ENCODE data around the gene RTN4.

RTN4 gene

DNA sequence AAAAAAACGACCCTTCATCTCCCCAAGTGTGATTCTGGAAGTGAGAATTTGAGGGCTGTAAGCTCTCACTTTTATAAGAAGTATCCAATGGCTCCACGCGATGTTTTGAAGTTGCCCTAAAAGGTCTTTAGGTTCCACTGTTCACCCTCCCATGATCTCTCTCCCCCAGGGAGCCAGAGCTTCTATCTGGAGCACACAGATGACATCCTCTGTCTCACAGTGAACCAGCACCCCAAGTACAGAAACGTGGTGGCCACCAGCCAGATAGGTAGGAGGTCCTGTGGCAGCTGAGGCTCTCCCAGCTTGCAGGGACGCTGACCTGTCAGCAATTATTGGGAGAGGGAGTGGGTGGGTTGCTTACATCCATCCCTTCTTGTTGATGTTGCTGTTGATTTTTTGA, 97.8 kb downstream of the RTN4 start:
- DNase-seq (ENCODE audit: low read depth in 2 of 2), result no peak

DNA sequence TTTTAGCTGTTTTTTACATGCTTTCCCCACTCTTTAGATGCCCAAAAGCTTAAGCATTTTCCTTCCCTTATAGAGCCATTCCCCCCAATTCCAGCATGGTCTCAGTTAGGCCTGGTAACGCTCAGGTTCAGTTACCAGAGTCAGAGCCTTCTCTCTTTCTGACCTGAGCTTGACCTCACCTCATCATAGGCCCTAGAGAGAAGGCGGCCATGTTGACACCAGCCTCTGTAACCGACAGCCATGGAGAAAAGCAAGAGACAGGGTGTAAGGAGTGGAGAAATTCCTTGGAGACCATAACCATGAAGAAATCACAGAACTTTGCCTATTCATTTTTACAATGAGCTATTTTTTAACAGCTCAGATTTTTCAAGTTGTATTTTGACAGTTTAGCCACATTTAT, 99.4 kb downstream of the RTN4 start:
- DNase-seq (ENCODE audit: low read depth in 2 of 2), result no peak

DNA sequence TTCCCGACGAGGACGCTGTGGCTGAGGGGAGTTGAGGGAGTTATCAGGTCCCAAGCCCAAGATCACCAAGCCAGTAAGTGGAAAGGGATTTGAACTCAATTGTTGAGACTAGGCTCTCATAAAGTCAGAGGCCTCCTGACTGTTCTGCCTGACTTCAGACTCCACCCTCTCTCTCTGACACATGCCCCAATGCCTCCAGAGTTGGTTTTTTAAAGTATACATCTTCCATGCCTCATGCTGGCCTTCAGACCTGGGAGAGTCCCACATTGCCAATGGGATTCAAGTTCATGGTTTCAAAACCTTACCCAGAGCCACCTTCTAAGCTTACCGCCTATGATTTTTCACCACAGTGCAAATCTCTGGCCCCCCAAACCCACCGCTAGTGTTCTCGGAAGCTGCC, 100.8 kb downstream of the RTN4 start:
- no peak for DNase-seq (ENCODE audit: low read depth in 2 of 2)

DNA sequence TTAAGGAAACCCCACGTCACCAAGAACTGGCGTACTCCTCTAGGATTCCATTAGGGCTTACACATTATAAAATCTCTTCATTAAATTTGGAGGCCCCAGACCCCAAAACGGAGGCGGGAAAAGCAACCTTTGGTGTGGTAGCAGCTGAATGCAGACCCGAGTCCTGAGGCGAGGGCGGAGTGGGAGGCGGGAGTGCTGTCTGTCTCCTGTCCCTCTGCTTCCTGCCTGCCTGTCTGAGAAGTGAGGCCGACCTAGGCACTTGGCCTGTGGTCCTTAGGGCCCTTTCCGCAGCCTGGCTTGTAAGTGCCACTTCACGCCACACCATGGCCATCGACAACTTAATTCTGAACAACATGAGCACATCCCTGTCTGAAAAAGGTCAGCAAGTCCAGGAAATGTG, 102.1 kb downstream of the RTN4 start:
- DNase-seq (ENCODE audit: low read depth in 2 of 2), result no peak

DNA sequence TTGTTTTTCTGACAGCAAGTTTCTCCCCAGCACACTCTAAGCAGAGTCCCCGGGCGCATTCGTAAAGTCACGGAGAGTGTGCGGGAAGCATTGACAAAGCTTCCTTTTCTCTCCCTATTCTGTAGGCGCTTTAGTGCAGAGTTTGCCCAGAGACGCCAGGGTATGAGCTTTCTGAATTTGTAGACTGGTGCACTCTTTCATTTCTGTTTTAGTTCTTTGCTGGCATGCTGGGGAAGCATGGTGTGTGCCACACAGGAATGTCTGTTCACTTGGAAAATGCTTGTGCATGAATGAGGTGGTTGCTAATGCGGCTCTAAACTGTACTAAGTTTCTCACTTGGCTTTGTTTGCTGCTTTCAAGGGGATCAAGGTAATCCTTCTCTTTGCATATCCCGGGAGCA, 102.6 kb downstream of the RTN4 start:
- no peak for DNase-seq (ENCODE audit: low read depth in 2 of 2)

DNA sequence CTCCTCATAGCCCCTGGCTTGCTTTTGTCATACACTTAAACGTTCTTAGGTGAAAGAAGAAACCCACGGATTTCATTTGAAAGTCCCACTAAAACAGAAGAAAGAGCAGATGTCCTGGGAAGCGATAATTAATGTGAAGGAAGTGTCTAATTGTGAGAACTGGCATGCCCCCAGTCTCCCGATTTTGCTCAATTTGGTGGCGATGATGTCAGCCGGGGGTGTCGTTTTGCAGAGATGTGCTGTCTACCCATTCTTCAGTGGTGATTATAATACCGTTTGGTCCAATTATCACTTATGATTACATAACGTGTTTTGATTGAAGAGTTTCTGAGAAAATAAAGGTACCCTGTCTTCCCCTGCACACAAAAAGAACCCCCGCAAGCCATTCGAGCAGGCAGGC, 103.1 kb downstream of the RTN4 start:
- DNase-seq (ENCODE audit: low read depth in 2 of 2), result no peak

DNA sequence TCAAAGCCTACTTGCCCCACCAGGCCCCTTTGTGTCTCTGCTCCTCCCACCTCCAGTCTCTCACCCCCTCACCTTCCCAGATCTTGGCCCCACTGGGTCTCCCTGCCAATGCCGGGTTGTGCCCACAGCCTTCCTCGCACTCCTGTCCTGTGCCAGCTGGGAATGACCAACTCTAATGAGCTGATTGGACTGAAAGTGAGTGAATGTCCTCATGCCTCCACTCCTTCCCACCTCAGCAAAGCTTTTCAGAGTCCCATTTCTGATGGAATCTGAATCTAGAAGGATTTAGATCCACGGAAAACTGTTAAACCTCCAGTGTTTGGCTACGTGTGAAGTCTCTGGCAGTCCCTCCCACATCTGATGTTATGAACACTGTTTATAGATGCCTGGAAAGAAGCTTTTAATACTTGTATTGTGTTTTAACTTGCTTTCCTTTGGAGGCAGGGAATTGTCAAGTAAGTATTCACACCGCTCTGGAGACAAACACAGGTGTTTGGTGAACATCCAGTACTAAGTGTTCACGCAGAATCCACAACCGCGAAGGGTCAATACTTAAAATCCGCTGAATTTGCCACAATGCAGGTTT, 103.9 kb downstream of the RTN4 start:
- no peak for DNase-seq (ENCODE audit: low read depth in 2 of 2)

DNA sequence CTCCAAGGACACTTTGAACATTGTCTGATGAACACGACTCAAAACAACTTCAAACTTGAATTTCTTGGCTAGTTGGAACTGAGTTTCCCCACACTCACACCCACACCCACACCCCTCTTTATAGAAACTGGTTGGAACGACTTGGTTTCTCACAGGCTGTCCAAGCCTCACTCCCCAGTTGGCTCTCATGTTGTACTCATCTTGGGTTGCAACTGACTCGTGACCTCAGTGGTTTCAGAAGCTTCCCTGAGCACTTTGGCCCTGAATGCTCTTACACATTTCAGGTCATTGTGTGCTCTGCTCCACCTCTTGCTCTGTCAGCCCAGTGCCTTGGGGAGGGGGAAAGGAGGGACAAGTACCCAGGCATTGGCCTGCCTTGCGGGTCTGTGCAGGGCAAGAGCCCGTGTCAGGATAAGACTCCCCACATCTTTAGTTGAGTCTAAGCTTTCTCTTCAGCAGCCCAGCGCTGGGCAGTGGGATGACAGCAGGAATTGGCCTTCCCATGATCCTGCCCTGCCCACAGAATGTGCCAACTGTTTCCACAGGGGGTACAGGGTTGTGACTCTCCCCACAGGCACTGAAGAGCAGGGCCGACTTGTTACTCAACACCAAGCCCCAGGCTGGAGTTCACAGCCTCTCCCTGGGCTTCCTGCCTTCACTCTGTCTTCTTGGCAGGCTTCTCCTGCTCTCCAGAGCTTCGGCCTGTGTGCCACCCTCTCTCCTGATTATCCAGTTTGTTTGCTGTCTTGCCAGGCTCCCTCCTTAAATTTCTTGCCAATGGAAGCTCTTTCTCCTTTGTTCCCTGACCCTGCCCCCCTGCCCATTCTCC, 104.6 kb downstream of the RTN4 start:
- DNase-seq (ENCODE audit: low read depth in 2 of 2), result peak in 1 of 2 donors; percentile 16

DNA sequence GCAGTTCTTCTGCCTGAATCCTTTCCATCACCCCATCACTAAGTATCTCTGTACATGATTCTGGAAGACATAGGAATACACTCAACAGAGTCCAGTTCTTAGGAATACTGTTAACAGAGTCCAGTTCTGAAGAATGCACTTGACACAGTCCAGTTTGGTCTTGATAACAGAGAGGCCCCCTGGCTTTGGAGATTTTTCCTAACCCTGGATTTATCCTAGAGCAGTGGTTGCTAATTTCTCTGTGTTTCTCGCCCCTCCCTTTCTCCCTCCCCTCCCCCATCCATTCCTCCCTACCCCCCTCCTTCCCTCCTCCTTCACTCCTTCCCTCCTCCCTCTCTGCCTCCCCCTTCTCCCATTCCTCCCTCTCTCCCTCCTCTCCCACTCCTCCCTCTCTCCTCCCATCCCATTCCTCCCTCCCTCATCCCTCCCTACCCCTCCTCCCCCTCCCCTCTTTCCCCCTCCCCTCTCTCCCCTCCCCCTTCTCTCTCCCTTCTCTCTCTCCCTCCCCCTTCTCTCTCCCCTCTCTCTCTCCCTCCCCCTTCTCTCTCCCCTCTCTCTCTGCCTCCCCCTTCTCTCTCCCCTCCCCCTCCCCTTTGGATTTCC, 105.4 kb downstream of the RTN4 start:
- no peak for DNase-seq (ENCODE audit: low read depth in 2 of 2)

DNA sequence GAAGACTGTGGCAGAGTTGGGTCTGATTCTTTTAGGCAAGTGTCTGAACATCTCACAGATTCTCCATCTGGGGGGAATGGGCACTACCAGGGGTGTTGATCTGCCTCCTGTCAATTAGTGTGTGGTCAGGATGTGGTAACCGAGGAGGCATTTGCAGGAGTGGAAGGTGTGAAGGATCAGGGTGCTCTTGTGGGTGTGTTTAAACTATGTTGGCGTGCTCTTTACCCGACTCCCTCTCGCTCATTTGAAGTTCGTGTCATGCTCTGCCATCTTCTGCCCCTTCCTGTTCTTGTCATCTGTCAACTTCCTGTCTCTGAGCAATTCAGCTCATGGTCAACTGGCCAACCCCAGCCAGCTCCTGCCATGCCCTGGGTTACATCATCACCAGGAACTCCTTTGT, 107.9 kb downstream of the RTN4 start:
- DNase-seq (ENCODE audit: low read depth in 2 of 2), result no peak

DNA sequence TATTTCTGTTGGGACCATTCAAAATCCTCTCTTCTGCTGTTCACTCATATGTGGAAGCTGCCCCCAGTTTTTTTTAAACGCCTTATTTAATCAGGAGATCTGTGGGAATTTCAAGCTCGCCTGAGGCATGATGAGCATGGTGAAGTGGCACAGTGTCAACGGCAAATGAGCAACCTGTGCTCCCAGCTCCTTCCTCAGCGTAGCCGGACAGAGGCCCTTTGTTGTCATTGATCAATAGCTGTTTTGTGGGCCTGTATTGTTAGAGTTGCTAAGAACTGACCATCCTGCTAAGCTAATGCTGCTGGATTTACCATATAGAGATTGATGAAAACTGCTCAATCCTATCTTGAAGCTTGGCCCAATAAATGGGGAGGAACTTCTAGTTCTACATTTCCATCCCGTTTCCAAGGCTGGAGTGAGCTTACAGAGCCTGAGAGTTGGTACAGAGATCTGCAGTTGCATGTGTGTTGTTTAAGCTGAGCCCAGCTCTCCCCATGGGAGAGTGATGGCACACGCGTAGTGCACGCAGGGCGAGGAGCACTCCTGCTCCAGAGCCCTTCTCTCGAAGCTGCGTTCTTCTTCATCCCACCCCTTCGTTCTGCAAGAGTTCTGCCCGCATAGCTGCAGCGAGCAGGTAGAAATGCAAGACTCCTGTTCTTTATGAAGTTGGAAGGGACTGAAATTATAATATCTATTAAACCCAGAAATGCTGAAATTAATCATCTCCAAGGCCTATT, 108.8 kb downstream of the RTN4 start:
- no peak for DNase-seq (ENCODE audit: low read depth in 2 of 2)

DNA sequence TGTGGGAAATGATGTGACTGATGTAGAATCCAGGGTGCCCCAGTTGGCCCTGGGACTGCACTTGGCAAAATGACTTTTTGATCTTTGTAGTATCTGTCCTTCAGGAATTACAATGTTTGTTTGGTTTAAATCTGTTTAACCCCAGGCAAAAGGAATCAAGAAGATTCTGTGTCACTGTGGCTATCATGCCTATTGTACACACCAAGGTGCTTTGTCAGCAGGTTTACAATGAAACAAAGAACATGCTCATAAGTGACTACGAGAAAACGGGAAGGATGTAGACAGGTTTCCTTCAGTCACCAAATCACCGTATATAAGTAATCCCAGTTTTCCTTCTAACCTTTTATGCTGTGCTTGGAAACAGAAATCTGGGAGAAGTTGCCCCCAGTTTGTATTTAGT, 109.5 kb downstream of the RTN4 start:
- DNase-seq (ENCODE audit: low read depth in 2 of 2), result no peak

DNA sequence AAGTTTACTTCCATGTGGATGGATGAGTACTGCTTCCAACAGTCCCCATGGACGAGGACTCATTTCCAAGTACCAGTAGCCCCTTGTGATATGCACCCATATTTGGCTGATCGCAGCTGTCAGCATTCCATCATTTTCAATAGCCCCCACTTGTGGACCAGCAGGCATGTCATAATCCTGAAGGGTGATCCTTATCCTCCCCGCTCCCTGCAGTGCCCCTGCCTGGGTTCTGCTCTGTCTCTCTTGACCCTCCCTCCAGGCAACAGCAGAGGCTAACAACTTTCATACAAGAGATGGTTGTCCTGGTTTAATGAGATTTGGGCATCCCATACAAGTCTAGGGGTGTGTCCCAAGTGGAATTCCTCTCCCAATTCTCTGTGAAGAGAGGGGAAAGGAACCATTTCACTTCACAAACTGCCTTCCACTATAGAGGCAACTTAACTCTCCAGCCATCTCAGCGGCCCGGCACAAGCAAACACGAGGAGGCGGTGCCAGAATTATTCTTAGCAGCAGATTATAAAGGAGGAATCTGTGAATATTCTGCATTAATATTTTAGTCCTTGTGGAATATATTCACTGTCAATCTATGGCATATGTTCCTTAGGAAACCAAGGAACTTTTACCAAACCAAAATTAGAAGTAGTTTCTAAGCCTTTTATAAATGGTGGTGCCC, 110.7 kb downstream of the RTN4 start:
- no peak for DNase-seq (ENCODE audit: low read depth in 2 of 2)

DNA sequence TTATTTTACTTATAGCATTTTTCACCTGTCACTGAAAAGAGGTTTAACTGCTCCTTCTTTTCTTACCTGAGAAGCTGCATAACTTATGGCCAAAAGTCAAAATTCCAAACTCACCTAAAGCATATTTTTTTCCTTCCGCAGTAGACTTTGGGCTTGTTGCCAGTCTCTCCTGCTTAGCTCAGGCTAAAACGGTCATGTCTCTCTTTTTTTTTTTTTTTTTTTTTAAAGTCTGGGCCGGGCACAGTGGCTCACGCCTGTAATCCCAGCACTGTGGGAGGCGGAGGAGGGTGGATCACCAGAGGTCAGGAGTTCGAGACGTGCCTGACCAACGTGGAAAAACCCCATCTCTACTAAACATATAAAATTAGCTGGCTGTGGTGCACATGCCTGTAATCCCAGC, 113.5 kb downstream of the RTN4 start:
- no peak for DNase-seq (ENCODE audit: low read depth in 2 of 2)

DNA sequence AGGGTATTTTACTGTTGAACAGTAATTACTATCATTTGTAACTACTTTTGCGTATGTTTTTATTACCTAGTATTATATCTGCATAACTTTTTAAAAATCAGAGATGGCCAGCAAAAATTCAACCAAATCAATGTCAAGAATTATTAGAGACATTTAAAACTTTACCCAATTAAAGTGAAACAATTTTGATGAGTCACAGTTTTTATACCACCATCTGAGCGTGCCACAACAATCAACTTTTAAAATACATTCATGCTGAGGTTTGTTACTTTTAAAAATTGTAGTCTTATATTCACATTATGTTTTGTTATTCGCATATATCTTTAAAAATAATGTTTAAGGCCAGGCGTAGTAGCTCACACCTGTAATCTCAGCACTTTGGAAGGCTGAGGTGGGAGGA, 114.9 kb downstream of the RTN4 start:
- no peak for DNase-seq (ENCODE audit: low read depth in 2 of 2)

DNA sequence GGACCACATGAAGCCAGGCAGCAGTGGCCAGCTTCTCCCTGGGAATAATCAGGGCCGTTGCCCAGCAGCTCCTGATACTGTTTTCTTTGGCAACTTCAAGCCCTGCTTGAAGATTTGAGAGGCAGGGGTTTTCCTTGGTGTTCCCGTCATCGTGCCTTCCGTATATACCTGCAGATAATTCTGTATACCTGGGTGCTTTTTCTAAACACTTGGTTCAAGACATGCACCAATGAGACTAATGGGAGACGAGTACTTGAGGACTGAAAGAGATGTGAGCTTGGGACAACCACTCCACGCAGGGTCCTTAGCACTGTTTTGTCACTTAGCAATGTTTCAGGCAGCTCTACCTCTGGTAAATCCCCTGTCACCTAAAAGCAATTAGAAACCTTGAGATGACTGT, 118.8 kb downstream of the RTN4 start:
- no peak for DNase-seq (ENCODE audit: low read depth in 2 of 2)

DNA sequence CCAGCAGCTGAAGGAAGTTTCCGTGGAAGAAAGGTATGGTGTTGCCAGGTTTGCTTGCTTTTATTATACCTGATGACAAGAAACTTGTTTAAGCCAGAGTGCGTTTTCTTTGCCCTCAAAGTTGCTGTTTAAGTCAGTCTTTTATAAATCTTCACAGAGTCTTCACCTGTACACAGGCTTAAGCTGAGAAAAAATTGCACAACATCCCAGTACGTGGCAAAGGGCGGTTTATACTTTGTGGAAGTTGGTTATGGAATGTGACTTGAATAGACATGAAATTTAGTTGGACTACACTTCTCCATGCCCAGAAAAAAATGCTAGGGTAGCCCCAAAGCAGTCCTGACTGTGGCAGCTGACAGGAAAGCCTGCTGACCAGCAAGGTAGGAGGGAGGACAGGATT, 121.5 kb downstream of the RTN4 start:
- no peak for DNase-seq (ENCODE audit: low read depth in 2 of 2)

DNA sequence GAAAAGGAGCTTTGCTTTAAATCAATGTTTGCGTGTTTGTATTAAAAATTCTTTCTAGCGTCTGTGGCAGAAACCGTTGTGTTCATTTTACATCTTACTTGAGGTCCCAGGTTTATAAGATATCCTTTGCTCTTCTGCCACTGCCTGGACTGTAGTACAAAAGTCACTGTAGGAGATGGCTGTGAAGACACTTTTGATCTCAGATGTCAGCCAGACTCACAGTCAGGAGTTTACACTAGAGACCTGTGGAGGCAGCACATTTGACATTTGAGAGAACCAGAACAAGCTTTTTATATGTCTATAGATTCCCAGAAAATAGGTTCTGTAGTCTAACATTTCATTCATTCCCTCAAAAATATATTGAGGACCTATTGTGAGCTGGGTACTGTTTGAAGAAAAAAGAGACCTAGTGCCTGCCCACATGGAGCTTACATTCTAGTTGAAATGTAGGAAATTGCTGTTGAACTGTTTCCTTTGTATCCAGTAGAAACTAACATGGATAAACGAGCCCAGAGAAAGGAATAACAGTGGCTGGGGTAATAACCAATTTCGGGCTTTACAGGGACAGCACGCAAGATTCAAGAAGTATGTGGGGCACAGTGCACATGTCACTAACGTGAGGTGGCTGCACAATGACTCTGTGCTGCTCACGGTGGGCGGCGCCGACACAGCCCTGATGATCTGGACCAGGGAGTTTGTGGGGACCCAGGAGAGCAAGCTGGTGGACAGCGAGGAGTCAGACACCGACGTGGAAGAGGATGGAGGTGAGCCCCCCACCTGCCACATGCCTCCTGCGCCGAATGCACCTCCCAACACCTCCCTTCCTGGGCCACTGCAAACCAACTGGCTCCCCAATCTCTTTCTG, 122.3 kb downstream of the RTN4 start:
- DNase-seq (ENCODE audit: low read depth in 2 of 2), result no peak

DNA sequence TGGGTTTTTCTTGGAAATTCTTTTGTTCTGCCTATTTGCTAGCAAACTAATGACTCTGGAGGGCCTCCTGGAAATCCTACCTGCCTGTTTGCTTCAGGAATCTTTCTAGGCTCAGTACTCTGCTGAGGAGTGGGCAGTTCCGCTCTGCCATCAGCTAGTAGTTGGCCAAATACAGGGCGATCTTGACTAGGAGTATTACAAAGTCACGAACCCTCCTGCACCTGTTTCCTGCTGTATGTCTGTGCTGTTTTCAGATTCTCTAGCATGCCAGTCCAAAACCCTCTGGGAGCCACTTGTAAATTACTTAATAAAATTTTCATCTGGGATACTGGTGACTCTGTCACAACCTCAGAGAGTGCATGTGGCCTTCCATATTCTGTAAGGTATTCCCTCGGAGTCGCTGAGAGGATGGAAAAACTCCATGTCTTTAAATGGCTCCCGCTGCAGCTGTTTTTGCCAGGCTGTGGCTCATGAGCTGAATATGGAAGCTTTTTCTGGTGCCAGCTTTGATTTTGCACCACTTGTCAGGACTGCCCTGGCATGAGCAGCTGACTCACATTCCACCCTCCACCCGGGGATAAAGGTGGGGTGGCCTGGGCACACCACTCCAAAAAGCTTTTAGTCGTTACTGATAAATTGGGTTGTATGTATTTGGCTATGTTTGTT, 123.0 kb downstream of the RTN4 start:
- no peak for DNase-seq (ENCODE audit: low read depth in 2 of 2)

DNA sequence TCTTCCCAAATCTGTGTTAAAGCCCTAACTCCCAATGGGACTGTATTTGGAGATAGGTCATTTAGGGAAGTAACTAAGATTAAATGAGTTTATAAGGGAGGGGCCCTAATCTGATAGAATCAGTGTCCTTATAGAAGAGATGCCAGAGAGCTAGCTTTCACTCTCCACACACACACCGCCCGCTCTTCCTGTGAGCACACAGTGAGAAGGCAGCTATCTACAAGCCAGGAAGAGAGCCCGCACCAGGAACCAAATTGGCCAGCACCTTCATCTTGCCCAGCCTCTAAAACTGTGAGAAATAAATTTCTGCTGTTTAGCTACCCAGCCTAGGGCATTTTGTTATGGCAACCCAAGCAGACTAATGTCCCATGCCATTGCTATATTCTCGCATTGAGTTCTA, 125.2 kb downstream of the RTN4 start:
- DNase-seq (ENCODE audit: low read depth in 2 of 2), result no peak

DNA sequence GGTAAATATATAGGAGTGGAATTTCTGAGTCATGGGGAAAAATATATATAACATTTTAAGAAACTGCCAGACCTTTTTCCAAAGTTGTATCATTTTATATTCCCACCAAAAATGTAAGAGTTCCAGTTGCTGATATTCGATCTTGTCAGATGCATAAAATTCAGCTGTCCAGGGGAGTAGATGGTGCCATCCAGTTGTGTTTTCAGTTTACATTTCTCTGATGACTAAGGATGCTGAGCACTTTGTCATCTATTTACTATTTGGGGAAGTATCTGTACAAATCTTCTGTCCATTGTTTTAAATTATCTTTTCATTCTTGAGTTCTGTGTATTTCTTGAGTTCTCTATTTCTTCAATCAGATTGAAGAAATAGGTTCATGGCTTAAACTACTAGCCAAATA, 126.1 kb downstream of the RTN4 start:
- no peak for DNase-seq (ENCODE audit: low read depth in 2 of 2)

Measured in stimulated activated CD8-positive, alpha-beta memory T cell treated with anti-CD3 and anti-CD28 coated beads, Interleukin-2, amount 100 ng/mL, for 48 hours (primary cell).